H1 (cell line): ENCODE data around the gene DPEP2NB. TPM values are rescaled to one million over a fixed set of nuclear protein-coding genes. Genes with fewer than 3 reads are reported as not detected.

Source experiments
- CEBPB ChIP-seq: IDR thresholded peaks from 2 replicates; pipeline ENCODE4 v1.6.1; 2012; ENCODE audit warnings: low read depth, low read length
- JUN ChIP-seq: IDR thresholded peaks from 2 replicates; pipeline ENCODE4 v1.6.1; 2011; ENCODE audit warnings: low read depth, mild to moderate bottlenecking, improper control_type of control experiment, low read length
- JUND ChIP-seq: IDR thresholded peaks from 2 replicates; pipeline ENCODE4 v1.6.1; 2011; ENCODE audit warnings: mild to moderate bottlenecking, improper control_type of control experiment, low read length
- RXRA ChIP-seq: IDR thresholded peaks from 2 replicates; pipeline ENCODE4 v1.6.1; 2011; ENCODE audit warnings: low read depth, mild to moderate bottlenecking, low read length, moderate library complexity; ENCODE audit not compliant: insufficient read depth
- SP2 ChIP-seq: IDR thresholded peaks from 2 replicates; pipeline ENCODE4 v1.6.1; 2012; ENCODE audit warnings: mild to moderate bottlenecking, low read length, inconsistent platforms
- SP4 ChIP-seq: IDR thresholded peaks from 2 replicates; pipeline ENCODE4 v1.6.1; 2012; ENCODE audit warnings: low read length, inconsistent platforms
- polyA plus RNA-seq, 7 experiments: library from polyadenylated mRNA; depleted of rRNA in 3 of 7; stranded (reverse) in 5 of 7; unstranded in 2 of 7; fragments of >200 nt in 5 of 7; fragments of 200-250 nt in 2 of 7; gene quantifications; 1 replicate in 5 of 7; 2 replicates in 1 of 7; 4 replicates in 1 of 7; pipeline versions ENCODE4 v1.2.1 to v1.2.3, GENCODE V29; 2011 to 2013; ENCODE audit warnings: missing spikeins in 2 of 7, mixed read lengths in 2 of 7
- total RNA-seq: library from RNA; stranded (reverse); fragmentation: NEBNext Ultra II Directional; extraction: Animal tissue kit (Norgen Biotek cat#: 25700); gene quantifications from 2 replicates; pipeline ENCODE4 v1.2.1, GENCODE V29; 2021

DPEP2NB gene
- total and polyA plus RNA-seq, 2 of the 8 experiments (the other 6 are each of a cell fraction or from before 2014, with no cell fraction given) = not detected

GRCh38 chr16:67986949-67987348 is 28.8 kb downstream of the DPEP2NB start (continued):
- no peak for TF ChIP-seq SP4
- no peak for TF ChIP-seq SP2
- no peak for TF ChIP-seq JUND
- TF ChIP-seq RXRA = no peak
- TF ChIP-seq CEBPB = no peak
- no peak for TF ChIP-seq JUN
